H1 (cell line): ENCODE measurements around the gene ZNF620. TPM values are rescaled to one million over a fixed set of nuclear protein-coding genes. Genes with fewer than 3 reads are reported as not detected.

Source experiments
- CTCF ChIA-PET: fragments of 300-600 bp; sonication (Branson Sonifier 250); formaldehyde crosslinking; loops from one replicate; lab custom pipeline; 2021; ENCODE audit not compliant: partially characterized antibody; lab: Charles Lee
- POLR2A ChIA-PET: fragments of 300-600 bp; sonication (Branson Sonifier 250); formaldehyde crosslinking; loops from one replicate; lab custom pipeline; 2021; ENCODE audit warnings: inconsistent platforms; ENCODE audit not compliant: partially characterized antibody; lab: Charles Lee
- DNase-seq, 2 experiments: peaks; one replicate each; pipeline versions ENCODE4 v3.0.0 to v3.0.0-alpha.2; 2010 to 2022; ENCODE audit warnings: low spot score in 2 of 2, low read depth in 1 of 2, mixed read lengths in 1 of 2
- FAIRE-seq: peaks from 2 replicates; lab custom pipeline; 2011; peaks lifted over from hg19 to GRCh38; lab: Jason Lieb, UNC
- H2AFZ ChIP-seq: 2 replicates; pipeline ENCODE4 v1.8.1; 2012; ENCODE audit warnings: low read length, inconsistent platforms
- H2AK5ac ChIP-seq: 2 replicates; pipeline ENCODE4 v1.6.1; 2013; ENCODE audit warnings: low read depth, low read length
- H2BK120ac ChIP-seq: replicated peaks from 2 replicates; pipeline ENCODE3; 2013; ENCODE audit warnings: low read depth, low read length, inconsistent platforms
- H2BK12ac ChIP-seq: 2 replicates; pipeline ENCODE4 v1.6.1; 2013; ENCODE audit warnings: low read depth, low read length
- H2BK15ac ChIP-seq: 2 replicates; pipeline ENCODE4 v1.6.1; 2013; ENCODE audit warnings: low read length
- H2BK20ac ChIP-seq: 2 replicates; pipeline ENCODE4 v1.6.1; 2013; ENCODE audit warnings: low read length
- H2BK5ac ChIP-seq: 2 replicates; pipeline ENCODE4 v1.6.1; 2013; ENCODE audit warnings: low read depth, low read length
- H3K14ac ChIP-seq: 2 replicates; pipeline ENCODE4 v1.6.1; 2013; ENCODE audit warnings: inconsistent platforms; ENCODE audit not compliant: insufficient read length
- H3K18ac ChIP-seq: 2 replicates; pipeline ENCODE4 v1.6.1; 2013; ENCODE audit warnings: low read length; ENCODE audit errors: extremely low read depth
- H3K23ac ChIP-seq: 2 replicates; pipeline ENCODE4 v1.6.1; 2013; ENCODE audit warnings: inconsistent platforms; ENCODE audit not compliant: insufficient read length
- H3K23me2 ChIP-seq: 2 replicates; pipeline ENCODE4 v1.6.1; 2013; ENCODE audit warnings: low read depth, low read length
- H3K27ac ChIP-seq: 2 replicates; pipeline ENCODE4 v1.6.1; 2011; ENCODE audit warnings: low read depth, low read length, inconsistent platforms
- H3K27me3 ChIP-seq, 4 experiments: replicated peaks in 1 of 4; 1 replicate in 1 of 4; 2 replicates in 3 of 4; pipeline versions ENCODE4 v1.6.1 to v1.8.1; 2011 to 2013; ENCODE audit warnings: low read length in 3 of 4, mild to moderate bottlenecking in 3 of 4, inconsistent platforms in 2 of 4, mixed read lengths in 2 of 4, moderate library complexity in 1 of 4; ENCODE audit not compliant: control insufficient read depth in 3 of 4, insufficient read depth in 3 of 4; ENCODE audit errors: extremely low read depth in 1 of 4
- H3K36me3 ChIP-seq, 4 experiments: 2 replicates each; pipeline versions ENCODE4 v1.6.1 to v1.8.1; 2011 to 2013; ENCODE audit warnings: mild to moderate bottlenecking in 4 of 4, low read length in 3 of 4, moderate library complexity in 2 of 4, control low read depth in 1 of 4, inconsistent platforms in 1 of 4; ENCODE audit not compliant: insufficient read depth in 4 of 4, control insufficient read depth in 2 of 4
- H3K4ac ChIP-seq: replicated peaks from 2 replicates; pipeline ENCODE3; 2013; ENCODE audit warnings: low read length, low read depth, mixed read lengths, inconsistent platforms; ENCODE audit not compliant: insufficient read length
- H3K4me1 ChIP-seq, 4 experiments: replicated peaks in 1 of 4; 1 replicate in 1 of 4; 2 replicates in 3 of 4; pipeline versions ENCODE4 v1.6.1 to v1.8.1; 2011 to 2013; ENCODE audit warnings: low read length in 3 of 4, inconsistent platforms in 2 of 4, mixed read lengths in 1 of 4; ENCODE audit not compliant: insufficient read depth in 4 of 4, control insufficient read depth in 3 of 4
- H3K4me2 ChIP-seq, 2 experiments: 2 replicates each; pipeline versions ENCODE4 v1.6.1 to v1.8.1; 2011 to 2013; ENCODE audit warnings: low read depth in 2 of 2, low read length in 2 of 2, control low read depth in 1 of 2, inconsistent platforms in 1 of 2, mild to moderate bottlenecking in 1 of 2; ENCODE audit not compliant: insufficient read depth in 1 of 2
- H3K4me3 ChIP-seq, 4 experiments: fragments of 200-600, 300-600 bp in 1 of 4; sonication (generic), shearing (Covaris generic), sonication (Bioruptor Twin) in 1 of 4; 2 replicates each; pipeline versions ENCODE4 v1.5.1 to v1.8.1; 2011 to 2016; ENCODE audit warnings: low read length in 4 of 4, low read depth in 3 of 4, control low read depth in 2 of 4, inconsistent platforms in 2 of 4, mild to moderate bottlenecking in 2 of 4, mixed read lengths in 1 of 4, moderate library complexity in 1 of 4; ENCODE audit not compliant: insufficient read depth in 2 of 4; ENCODE audit errors: extremely low read depth in 1 of 4
- H3K56ac ChIP-seq: replicated peaks from 2 replicates; pipeline ENCODE3; 2013; ENCODE audit warnings: low read depth, mild to moderate bottlenecking, mixed read lengths, low read length, inconsistent platforms; ENCODE audit not compliant: insufficient read length
- H3K79me1 ChIP-seq: 2 replicates; pipeline ENCODE4 v1.6.1; 2013; ENCODE audit warnings: low read depth, low read length, control low read depth
- H3K79me2 ChIP-seq, 2 experiments: 2 replicates each; pipeline versions ENCODE4 v1.6.1 to v1.8.1; 2012 to 2013; ENCODE audit warnings: low read length in 2 of 2, mild to moderate bottlenecking in 2 of 2, inconsistent platforms in 1 of 2; ENCODE audit not compliant: insufficient read depth in 2 of 2, control insufficient read depth in 1 of 2
- H3K9ac ChIP-seq, 4 experiments: replicated peaks in 1 of 4; 1 replicate in 1 of 4; 2 replicates in 3 of 4; pipeline versions ENCODE4 v1.6.1 to v1.8.1; 2011 to 2013; ENCODE audit warnings: low read depth in 3 of 4, low read length in 3 of 4, control low read depth in 2 of 4, mild to moderate bottlenecking in 2 of 4, moderate library complexity in 2 of 4, inconsistent platforms in 1 of 4; ENCODE audit errors: extremely low read depth in 1 of 4
- H3K9me3 ChIP-seq, 2 experiments: 2 replicates each; pipeline versions ENCODE4 v1.6.1 to v1.8.1; 2012 to 2013; ENCODE audit warnings: mild to moderate bottlenecking in 2 of 2, moderate library complexity in 2 of 2, control low read depth in 1 of 2, inconsistent platforms in 1 of 2, low read depth in 1 of 2, low read length in 1 of 2, mixed read lengths in 1 of 2; ENCODE audit not compliant: insufficient read depth in 2 of 2
- H4K20me1 ChIP-seq, 2 experiments: replicated peaks in 1 of 2; 2 replicates each; pipeline versions ENCODE3 to v1.8.1; 2011 to 2013; ENCODE audit warnings: inconsistent platforms in 2 of 2, low read length in 2 of 2, mild to moderate bottlenecking in 1 of 2; ENCODE audit not compliant: insufficient read depth in 2 of 2, control insufficient read depth in 1 of 2
- H4K5ac ChIP-seq: 2 replicates; pipeline ENCODE4 v1.6.1; 2013; ENCODE audit warnings: low read length, low read depth, mixed read lengths, inconsistent platforms; ENCODE audit not compliant: insufficient read length
- H4K8ac ChIP-seq: 2 replicates; pipeline ENCODE4 v1.8.0; 2013; ENCODE audit warnings: mild to moderate bottlenecking, moderate library complexity, low read length, inconsistent platforms; ENCODE audit not compliant: insufficient read depth; ENCODE audit errors: extremely low read depth
- H4K91ac ChIP-seq: replicated peaks from 2 replicates; pipeline ENCODE3; 2013; ENCODE audit warnings: low read length, mixed read lengths, inconsistent platforms; ENCODE audit not compliant: insufficient read length
- ATF3 ChIP-seq: IDR thresholded peaks from 2 replicates; pipeline ENCODE4 v1.6.1; 2011; ENCODE audit warnings: low read depth, mild to moderate bottlenecking, low read length; ENCODE audit not compliant: insufficient read depth
- CHD2 ChIP-seq: IDR thresholded peaks from 2 replicates; pipeline ENCODE4 v1.6.1; 2012; ENCODE audit warnings: low read length, improper control_type of control experiment
- GTF2F1 ChIP-seq: IDR thresholded peaks from 2 replicates; pipeline ENCODE4 v1.6.1; 2012; ENCODE audit warnings: low read depth, low read length, improper control_type of control experiment, borderline replicate concordance
- KDM4A ChIP-seq: IDR thresholded peaks from one replicate; pipeline ENCODE4 v1.7.1; 2012; ENCODE audit warnings: low read depth, mild to moderate bottlenecking, moderate library complexity, low read length, inconsistent platforms; ENCODE audit not compliant: severe bottlenecking
- PHF8 ChIP-seq: fragments of 200-600 bp; sonication (generic); conservative IDR thresholded peaks from 2 replicates; pipeline ENCODE4 v1.7.1; 2012; ENCODE audit warnings: low read depth, mild to moderate bottlenecking, inconsistent platforms, low read length, moderate library complexity
- POU5F1 ChIP-seq: IDR thresholded peaks from 2 replicates; pipeline ENCODE4 v1.6.1; 2011; ENCODE audit warnings: low read depth, mild to moderate bottlenecking, low read length, moderate library complexity
- SIRT6 ChIP-seq: IDR thresholded peaks from one replicate; pipeline ENCODE4 v1.7.1; 2012; ENCODE audit warnings: low read length, inconsistent platforms
- SUZ12 ChIP-seq: fragments of 200-600 bp; sonication (generic); IDR thresholded peaks from 2 replicates; pipeline ENCODE4 v1.6.1; 2012; ENCODE audit warnings: mild to moderate bottlenecking, inconsistent platforms, low read length, moderate library complexity, mixed read lengths
- TAF7 ChIP-seq: optimal IDR thresholded peaks from 2 replicates; pipeline ENCODE3; 2011; ENCODE audit warnings: low read depth, mild to moderate bottlenecking, inconsistent platforms, low read length, moderate library complexity, borderline replicate concordance
- TCF12 ChIP-seq: IDR thresholded peaks from 2 replicates; pipeline ENCODE4 v1.6.1; 2011; ENCODE audit warnings: low read depth, mild to moderate bottlenecking, low read length
- WGBS, 2 experiments: shearing (Covaris generic) in 1 of 2; methylation state at CpG; one replicate each; pipeline versions ENCODE4 v1.1.6 to v1.1.7; 2013 to 2015; ENCODE audit warnings: low lambda C conversion rate in 2 of 2, mixed read lengths in 2 of 2, inconsistent platforms in 1 of 2, low coverage in 1 of 2, missing lambda C conversion rate in 1 of 2; ENCODE audit not compliant: insufficient replicate concordance in 2 of 2, insufficient coverage in 1 of 2, insufficient read length in 1 of 2; ENCODE audit errors: extremely low coverage in 1 of 2, missing lambda C conversion rate in 1 of 2; 5-methylcytosine and 5-hydroxymethylcytosine counted together
- polyA plus RNA-seq, 7 experiments: library from polyadenylated mRNA; depleted of rRNA in 3 of 7; stranded (reverse) in 5 of 7; unstranded in 2 of 7; fragments of >200 nt in 5 of 7; fragments of 200-250 nt in 2 of 7; gene quantifications; 1 replicate in 5 of 7; 2 replicates in 1 of 7; 4 replicates in 1 of 7; pipeline versions ENCODE4 v1.2.1 to v1.2.3, GENCODE V29; 2011 to 2013; ENCODE audit warnings: missing spikeins in 2 of 7, mixed read lengths in 2 of 7
- total RNA-seq: library from RNA; stranded (reverse); fragmentation: NEBNext Ultra II Directional; extraction: Animal tissue kit (Norgen Biotek cat#: 25700); gene quantifications from 2 replicates; pipeline ENCODE4 v1.2.1, GENCODE V29; 2021

ZNF620 gene
- total and polyA plus RNA-seq, 2 of the 8 experiments (the other 6 are each of a cell fraction or from before 2014, with no cell fraction given), result 5.1 to 20.2 TPM

GRCh38 chr3:40523781-40524180 is 17.9 kb downstream of the ZNF620 start:
- Histone ChIP-seq H4K8ac (no peak overlapping the region), H3K23me2 (peaks cover 8% of the 10 kb centered on the region), H2BK20ac (no peak overlapping the region), H2AK5ac (no peak overlapping the region), H2BK5ac (no peak overlapping the region), H4K5ac (no peak overlapping the region), H3K4me2 (peak overlapping the region; percentile 96; a peak in 2 of 4 replicates), H3K9me3 (no peaks in the 10 kb centered on the region), H3K36me3 (peaks cover 0 to 10% (median under 1%) of the 10 kb centered on the region in 4 experiments; a peak in 4 of 8 replicates), H4K91ac (no peak overlapping the region), H3K9ac (no peak overlapping the region), H3K27ac (no peak overlapping the region), H3K79me1 (no peaks in the 10 kb centered on the region), H3K27me3 (no peaks in the 10 kb centered on the region), H3K14ac (no peak overlapping the region), H2BK120ac (no peak overlapping the region), H3K4ac (peak overlapping the region; percentile 27), H3K4me3 (peak overlapping the region in 3 of 4 experiments; percentile 83 to 85 (median 84); a peak in 5 of 8 replicates), H3K23ac (no peak overlapping the region), H2BK15ac (no peak overlapping the region), H3K18ac (no peak overlapping the region), H2AFZ (no peak overlapping the region), H4K20me1 (no peaks in the 10 kb centered on the region), H2BK12ac (no peak overlapping the region), H3K79me2 (peaks cover 0 to 20% of the 10 kb centered on the region in 2 experiments; a peak in 2 of 4 replicates), H3K56ac (no peak overlapping the region), H3K4me1 (peaks cover 0 to 4% (median 0%) of the 10 kb centered on the region in 4 experiments; a peak in 2 of 7 replicates)
- ChIA-PET CTCF (interaction anchor here (1.0 to 3.6 kb wide), 3 partner anchors 18 to 197 kb away, joined by 3 to 14 read pairs (median 5); partner anchors contain the start of gene ZNF620), POLR2A (interaction anchor here (0.9 to 3.8 kb wide), 15 partner anchors 7 to 245 kb away, joined by 3 to 78 read pairs (median 6); partner anchors contain the start of genes RPL14, ZNF619 and ZNF620)
- DNase-seq (no peak), FAIRE-seq (no peak)
- 89% methylated on average over 2 of the region's 2 CpGs; no CpG with 5 or more reads in 1 of the 2 experiments for WGBS, 2 experiments
- TF ChIP-seq POU5F1 (no peak), ATF3 (no peak), PHF8 (no peak), SIRT6 (no peak), GTF2F1 (no peak), KDM4A (no peak), TCF12 (no peak), CHD2 (no peak), TAF7 (no peak), SUZ12 (no peak)
